Activated CD4-positive, CD25-positive, alpha-beta regulatory T cell treated with anti-CD3 and anti-CD28 coated beads, Interleukin-2, amount 50 U/mL, for 24 hours (primary cell): Measurements from ENCODE around the gene CROCC2.

ENCODE experiments used
- ATAC-seq, 2 donors: fragments of 150-1000 bp; cut with Tn5 transposase; one replicate each; pipeline ENCODE4 v1.10.0; 2021; ENCODE audit warnings: mild to moderate bottlenecking in 1 of 2, moderate library complexity in 1 of 2

The CROCC2 gene

DNA sequence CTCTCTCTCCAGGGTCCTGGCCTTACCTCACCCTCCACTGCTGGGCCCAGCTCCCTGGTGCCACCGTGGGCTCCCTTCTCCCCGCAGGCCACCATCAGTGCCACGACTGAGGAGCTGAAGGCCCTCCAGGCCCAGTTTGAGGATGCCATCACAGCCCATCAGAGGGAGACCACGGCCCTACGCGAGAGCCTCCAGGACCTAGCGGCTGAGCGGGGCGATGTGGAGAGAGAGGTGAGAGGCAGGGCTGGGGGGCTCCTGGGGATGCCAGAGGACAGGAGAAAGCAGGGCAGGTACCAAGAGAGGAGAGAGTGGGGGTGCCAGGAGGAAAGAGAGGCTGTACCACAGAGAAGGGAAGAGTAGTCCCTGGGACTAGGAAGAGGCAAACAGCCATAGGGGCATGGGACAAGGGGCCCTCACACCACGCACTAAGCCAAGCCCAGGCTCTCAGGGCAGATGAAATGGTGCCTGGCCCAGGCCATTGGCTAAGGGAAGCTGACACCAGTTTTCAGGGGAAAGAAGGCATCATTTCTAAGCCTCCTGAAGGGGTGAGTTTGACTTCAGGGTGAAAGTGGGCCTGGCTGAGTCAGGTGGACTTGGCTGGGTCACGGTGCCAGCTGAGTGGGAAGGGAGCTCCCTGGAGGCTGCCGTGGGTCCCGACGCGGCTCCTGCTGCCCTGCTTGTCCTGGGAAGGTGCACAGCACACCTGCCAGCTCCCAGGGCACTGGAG lies 53.2 kb downstream of the CROCC2 start:
- no peak for ATAC-seq

DNA sequence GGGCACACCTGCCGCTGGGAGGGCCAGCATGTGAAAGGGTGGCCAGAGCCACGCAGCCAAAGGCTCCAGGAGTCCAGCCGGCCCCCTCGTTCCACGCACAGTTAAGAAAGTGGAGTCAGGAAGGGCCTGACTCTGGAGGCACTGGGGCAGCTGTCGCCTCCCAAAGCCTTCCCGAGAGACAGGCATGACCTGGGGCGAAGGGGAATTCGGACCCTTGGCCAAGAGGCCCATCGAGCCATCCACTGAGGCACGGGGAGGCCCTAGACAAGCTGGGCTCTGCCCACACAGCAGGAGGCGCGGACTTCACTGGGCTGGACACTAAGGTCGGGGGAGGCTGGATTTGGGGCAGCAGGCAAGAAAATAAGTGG lies 53.8 kb downstream of the CROCC2 start:
- no peak for ATAC-seq

DNA sequence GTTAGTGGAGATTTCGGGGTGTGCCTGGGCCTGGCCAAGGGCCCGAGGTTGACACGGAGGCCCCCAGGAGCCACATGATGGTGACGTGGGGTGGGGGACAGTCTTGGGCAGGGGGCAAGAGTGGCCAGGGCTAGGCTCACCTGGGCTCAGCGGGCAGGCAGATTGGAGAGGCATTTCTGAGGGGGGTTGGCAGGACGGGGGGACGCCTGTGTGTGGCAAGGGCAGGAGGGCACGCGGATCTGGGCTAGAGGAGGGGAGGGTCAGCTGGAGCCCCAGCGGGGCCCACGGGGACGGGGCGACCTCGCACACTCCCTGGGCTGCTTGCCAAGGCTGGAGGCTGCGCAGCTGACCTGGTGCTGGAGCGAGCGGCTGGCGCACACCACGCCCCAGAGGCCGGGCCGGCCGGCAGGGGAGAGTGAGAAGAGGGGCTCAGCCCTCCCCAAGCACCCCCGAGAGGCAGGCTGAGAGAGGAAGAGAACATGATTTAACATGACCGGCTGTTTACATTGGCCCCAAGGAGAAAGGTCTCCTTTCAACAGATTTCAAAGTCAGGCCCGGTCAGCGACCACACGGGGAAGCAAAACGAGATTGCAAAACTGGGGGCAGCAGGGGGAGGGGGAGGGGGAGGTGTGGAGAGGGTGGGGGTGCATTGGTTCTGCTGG lies 54.3 kb downstream of the CROCC2 start:
- ATAC-seq: no peak

GRCh38 chr2:240960971-240961876 lies 55.1 kb downstream of the CROCC2 start:
- ATAC-seq: no peak

- ATAC-seq: no peak
Observed at GRCh38 chr2:240961910-240962299, 55.8 kb downstream of the CROCC2 start.

- no peak for ATAC-seq
Observed at GRCh38 chr2:240962300-240963064, 56.3 kb downstream of the CROCC2 start.

DNA sequence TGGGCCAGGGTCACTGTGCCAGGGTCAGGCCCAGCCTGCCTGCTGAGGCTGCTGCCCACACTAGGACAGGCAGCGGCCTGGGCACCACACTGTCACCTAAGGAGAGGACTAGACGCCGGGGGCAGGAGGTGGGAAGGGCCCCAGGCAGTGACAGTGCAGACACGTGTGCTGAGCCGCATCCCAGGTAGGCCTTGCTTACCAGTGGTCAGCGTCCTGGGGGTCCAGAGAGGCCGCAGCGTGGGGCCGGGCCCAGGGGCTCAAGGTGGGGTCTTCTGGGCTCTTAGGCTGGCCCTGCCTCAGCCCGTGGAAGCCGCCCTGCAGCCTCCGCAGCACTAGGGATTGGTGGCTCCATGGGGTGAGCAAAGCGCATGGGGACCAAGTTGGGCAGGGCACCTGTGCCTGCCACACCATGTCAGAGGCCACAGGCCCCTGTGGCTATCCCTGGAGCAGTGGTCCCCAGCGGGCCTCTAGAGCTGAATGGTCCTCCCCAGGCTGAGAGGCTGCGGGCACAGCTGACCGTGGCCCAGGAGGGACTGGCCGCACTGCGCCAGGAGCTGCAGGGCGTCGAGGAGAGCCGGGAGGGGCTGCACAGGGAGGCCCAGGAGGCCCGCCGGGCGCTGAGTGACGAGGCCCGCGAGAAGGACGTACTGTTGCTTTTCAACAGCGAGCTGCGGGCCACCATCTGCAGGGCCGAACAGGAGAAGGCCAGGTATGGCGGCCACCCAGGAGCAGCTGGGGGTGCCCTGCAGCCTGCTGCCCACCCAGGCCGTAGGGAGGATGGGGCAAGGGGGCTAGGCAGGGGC lies 57.1 kb downstream of the CROCC2 start:
- no peak for ATAC-seq

- ATAC-seq: no peak
Observed at GRCh38 chr2:240963868-240964703, 58.0 kb downstream of the CROCC2 start.

- no peak for ATAC-seq
Observed at GRCh38 chr2:240964704-240965295, 58.7 kb downstream of the CROCC2 start.

GRCh38 chr2:240965296-240965904 lies 59.3 kb downstream of the CROCC2 start:
- ATAC-seq: no peak

- no peak for ATAC-seq
Observed at GRCh38 chr2:240965905-240966456, 59.8 kb downstream of the CROCC2 start.

DNA sequence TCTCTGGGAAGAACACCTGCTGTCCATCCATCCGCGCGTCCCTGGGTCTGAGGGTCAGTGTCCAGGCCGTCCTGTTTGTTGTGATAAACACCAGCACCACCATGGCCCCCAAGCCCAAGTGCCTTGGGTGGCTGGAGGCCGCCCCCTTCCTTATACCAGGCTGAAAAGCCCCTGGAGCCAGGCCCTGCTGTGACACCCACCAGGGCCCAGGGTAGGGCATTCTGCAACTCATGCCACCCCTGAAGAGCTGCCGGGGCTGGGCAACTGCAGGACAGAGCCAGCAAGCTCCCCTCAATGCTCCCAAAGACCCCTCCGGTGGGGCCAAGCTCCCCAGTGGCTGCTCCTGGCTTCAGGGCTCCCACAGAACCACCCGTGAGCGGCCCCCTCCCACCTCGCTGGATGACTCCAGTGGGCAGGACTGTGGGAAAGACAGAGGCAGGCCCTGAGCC lies 60.3 kb downstream of the CROCC2 start:
- no peak for ATAC-seq

GRCh38 chr2:240966906-240967680 lies 61.0 kb downstream of the CROCC2 start:
- no peak for ATAC-seq

GRCh38 chr2:240967681-240968621 lies 61.8 kb downstream of the CROCC2 start:
- no peak for ATAC-seq

DNA sequence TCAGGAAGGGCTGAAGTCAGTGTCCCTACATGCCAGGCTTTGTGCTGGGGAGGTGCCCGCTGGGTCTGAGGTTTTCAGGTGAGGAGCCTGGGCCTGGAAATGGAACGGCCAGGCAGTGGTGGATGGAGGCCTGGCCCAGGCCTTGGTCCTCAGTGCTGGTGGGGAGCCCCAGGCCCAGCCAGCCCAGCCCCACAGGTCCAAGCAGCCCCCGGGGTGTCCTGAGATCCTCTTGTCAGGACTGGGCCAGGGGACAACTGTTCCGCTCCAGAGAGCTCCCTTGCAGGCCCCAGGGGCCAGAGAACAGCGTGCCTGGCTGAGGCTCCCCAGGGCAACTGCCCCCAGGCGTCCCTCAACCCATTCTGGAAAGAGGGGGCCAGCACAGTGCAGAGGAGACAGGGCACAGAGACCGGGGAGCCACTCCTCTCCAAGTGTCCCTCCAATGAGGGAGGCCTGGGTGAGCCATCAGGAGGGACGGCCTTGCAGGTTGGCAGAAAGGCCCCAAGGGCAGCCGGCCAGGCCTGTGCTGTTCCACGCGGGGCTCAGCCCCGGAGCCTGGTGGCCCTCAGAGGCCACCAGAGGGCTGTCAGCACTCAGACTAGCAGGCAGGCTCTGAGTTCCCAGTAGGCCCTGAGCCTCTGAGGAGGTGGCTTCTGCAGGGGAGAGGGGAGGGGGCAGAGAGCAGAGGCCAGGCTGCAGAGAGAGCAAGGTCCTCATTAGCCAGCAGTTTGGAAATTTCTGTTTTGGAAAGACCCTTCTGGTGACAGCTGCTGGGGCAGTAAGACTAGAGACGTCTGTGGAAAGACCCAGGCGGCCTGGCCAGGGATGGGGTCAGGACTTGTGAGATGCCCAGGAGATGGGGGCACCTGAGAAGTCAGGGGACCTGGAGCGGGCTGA lies 62.8 kb downstream of the CROCC2 start:
- ATAC-seq: no peak

GRCh38 chr2:240970104-240970503 lies 64.0 kb downstream of the CROCC2 start:
- no peak for ATAC-seq

DNA sequence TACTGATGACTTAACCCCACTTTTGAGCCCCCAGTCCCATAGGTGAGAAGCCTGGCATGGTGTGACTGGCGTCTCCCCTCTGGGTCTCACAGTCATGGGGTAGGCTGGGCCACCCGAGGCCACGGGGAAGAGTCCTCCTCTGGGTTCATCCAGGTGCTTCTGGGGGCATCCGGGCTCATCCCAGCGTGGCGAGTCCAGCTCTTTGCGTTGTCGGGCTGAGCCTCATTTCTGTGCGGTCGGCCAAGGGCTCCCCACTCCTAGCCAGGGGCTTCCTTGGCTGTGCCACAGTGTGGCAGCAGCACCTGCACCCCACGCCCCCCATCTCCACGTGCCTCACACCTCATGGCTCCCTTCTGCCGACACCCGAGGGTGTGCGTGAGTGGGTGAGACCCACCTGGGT lies 64.7 kb downstream of the CROCC2 start:
- no peak for ATAC-seq
